Islet precursor cell (in vitro differentiated cells): ENCODE results near the gene BRD7.

Experiments used
- DNase-seq: peaks from one replicate; pipeline ENCODE4 v3.0.0-alpha.2; 2018

BRD7 gene

DNA sequence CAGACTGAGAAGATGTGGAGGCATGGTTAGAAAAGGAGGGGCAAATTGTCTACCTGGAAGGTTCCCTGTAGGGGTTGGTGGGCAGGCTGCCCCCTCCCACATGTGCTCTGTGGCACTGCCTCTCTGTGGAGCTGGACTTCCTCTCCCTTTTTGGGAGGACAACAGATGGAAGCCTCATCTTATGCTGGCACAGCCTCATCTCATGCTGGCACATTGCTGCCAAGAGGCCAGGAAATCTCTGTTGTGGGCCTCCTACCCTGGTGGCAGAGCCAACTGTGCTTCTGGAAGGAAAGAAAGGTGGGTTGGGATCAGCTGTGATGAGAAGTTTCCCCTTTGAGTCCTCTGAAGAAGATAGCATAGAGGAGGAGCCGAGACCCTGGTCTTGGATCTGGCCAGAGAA lies 19.7 kb upstream of the BRD7 start:
- no peak for DNase-seq

DNA sequence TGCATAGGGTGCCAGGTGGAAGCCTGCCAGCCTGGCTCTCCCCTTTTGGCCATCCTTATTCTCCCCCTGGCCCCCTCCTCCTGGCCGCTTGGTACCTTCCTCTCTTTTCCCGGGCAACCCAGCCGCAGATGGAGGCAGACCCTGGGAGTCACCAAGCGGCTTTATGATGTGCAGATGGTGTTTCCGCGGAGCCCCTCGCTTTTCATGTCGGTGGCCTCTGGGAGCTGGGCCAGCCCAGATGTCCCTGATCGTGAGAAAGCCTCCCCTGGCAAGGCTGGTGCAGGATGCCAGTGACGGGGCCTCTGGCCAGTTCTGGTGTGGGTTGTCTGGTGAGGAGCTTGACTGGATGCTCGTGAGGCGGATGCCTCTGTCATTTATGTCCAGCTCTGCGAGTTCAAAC lies 18.0 kb upstream of the BRD7 start:
- no peak for DNase-seq

- DNase-seq, result peak; percentile 50
Measured at GRCh38 chr16:50386139-50386538, 17.4 kb upstream of the BRD7 start.

GRCh38 chr16:50384500-50385135 lies 15.8 kb upstream of the BRD7 start:
- no peak for DNase-seq

- peak; percentile 67 for DNase-seq
Measured at GRCh38 chr16:50381679-50382440, 13.1 kb upstream of the BRD7 start.

DNA sequence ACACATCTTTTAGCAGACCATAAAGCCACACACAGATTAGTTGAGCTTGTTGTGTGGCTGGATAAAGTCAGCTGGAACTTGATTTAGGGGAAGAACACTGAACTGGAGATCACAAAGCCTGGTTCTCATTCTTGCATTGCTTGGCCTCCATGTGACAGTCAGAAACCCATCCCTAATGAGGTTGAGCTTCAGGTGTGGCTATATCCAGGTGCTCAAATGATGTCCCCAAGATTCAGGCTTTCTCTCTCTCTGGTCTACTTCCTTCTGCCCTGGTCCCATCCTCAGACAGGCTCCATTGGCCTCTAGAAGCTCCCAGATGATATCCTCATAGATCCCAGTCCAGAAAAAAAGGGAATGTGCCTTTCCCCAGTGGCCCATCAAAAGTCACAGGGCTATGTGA lies 9.6 kb upstream of the BRD7 start:
- DNase-seq, result peak; percentile 10

DNA sequence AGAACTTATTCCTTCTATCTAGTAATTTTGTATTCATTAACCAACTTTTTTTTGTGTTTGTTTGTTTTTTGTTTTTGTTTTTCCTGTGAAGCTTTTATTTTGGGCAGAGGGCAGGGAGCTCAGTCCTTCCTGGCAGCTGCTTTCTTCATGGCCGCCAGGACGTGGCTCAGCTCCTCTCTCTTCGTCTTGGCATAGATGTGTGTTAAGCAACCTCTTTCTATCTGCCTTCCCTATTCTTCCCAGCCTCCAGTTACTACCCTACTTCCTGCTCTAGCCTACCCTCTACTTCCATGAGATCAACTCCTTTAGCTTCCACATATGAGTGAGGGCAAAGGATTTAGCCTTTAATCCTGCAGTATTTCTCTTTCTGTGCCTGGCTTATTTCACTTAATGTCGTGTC lies 8.2 kb upstream of the BRD7 start:
- DNase-seq, result no peak

- DNase-seq, result no peak
Measured at GRCh38 chr16:50373780-50374179, 5.0 kb upstream of the BRD7 start.

DNA sequence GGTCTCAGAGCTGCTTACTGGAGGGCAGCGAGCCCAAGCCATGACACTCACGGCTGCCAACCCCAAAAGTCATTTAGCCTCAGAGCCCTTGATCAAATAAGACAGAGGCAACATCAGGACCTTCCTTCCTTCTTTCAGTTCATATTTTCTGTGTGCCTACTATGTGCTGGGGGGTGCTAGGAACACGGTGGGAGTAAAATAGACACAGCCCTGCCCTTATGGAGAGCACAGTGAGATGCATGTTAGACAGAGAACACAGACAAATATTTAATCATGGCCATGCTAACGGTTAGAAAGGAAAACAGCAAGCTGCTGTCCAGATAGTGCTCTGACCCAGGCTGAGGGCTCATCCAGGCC lies 4.5 kb upstream of the BRD7 start:
- no peak for DNase-seq

GRCh38 chr16:50372611-50373344 lies 4.0 kb upstream of the BRD7 start:
- peak; percentile 69 for DNase-seq

- DNase-seq, result peak; percentile 73
Measured at GRCh38 chr16:50371936-50372595, 3.3 kb upstream of the BRD7 start.

- no peak for DNase-seq
Measured at GRCh38 chr16:50371036-50371716, 2.4 kb upstream of the BRD7 start.

- no peak for DNase-seq
Measured at GRCh38 chr16:50369133-50369804, 481 bp upstream of the BRD7 start.

GRCh38 chr16:50367777-50368409 lies 895 bp downstream of the BRD7 start:
- no peak for DNase-seq

GRCh38 chr16:50365791-50366575 lies 2.8 kb downstream of the BRD7 start:
- no peak for DNase-seq

GRCh38 chr16:50363656-50364055 lies 5.1 kb downstream of the BRD7 start:
- DNase-seq, result no peak

DNA sequence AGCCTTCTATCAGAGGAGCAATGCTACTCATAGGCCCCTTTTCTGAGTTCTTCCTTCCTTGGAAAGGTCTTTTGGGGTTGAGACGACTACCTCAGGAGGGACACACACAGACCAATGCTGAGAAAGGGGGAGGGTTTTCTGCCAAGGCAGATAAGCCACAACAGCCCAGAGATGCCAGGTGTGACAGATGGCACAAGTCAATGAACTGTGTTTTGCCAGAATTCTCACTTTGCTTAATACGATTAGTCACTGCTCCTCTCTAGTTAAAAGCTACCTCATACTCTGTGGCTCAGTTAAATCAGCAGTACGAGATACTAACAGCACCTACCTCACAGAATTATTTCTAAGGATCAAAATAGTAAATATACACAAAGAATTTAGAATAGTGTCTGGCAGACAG lies 8.0 kb downstream of the BRD7 start:
- no peak for DNase-seq

DNA sequence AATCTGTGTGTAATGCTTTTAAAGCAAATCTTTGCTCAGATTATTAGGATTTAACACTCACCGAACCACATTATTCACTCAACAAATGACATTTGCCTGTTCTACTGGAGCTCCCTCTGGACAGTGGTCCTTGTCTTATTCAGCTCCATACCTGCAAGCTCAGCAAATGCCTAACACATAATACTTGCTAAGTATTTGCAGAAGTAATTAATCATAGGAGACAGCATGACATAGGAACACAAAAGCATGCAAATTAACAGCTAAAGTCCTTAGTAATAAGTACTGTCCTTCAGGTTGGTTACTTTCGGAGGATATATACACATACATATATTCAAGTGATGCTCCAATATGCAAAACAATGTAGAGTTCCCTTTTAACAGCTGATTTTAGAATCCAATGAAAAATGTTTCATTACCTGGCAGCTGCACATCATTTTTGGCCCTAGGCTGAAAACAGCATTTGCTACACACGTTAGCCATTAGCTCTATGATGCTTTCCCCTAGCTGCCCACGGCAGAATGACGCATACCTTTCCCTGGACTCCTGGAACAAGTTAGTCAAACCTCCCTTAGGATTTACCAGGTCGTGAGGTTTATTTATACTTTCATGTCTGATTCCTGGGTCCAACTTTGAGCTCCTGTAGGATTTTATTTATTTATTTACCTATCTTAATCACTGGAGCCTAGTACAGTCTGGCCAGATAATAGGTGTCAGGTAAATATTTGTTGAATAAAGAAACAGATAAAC lies 8.6 kb downstream of the BRD7 start:
- peak; percentile 57 for DNase-seq

DNA sequence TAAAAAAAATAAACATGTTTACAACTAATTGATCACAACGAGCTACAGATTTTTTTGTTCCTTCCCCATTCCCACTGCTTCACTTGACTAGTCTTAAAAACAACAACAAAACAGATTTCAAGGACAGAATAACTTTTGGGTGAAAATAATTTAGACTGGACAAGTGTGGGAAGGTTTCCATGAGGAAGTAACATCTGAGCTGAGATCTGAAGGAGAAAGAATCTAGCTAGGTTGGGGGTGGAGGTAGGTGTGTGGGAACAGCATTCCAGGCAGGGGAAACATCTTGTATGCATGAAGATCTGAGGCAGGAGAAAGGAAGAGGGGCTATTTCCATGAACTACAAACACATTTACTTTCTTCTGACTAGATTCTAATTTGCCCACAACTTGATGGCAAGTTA lies 9.2 kb downstream of the BRD7 start:
- DNase-seq, result no peak
